C4-2B (cell line): ENCODE data around the gene XAB2.

Experiments used
- H3K27ac ChIP-seq: fragments of 450-650 bp; 2 replicates; pipeline ENCODE4 v1.5.1; 2017
- ZFX ChIP-seq: fragments of 450-650 bp; IDR thresholded peaks from 2 replicates; pipeline ENCODE4 v1.6.1; 2017
- TF ChIP-seq, protein P1 (sequence below): fragments of 450-650 bp; conservative IDR thresholded peaks from 2 replicates; pipeline ENCODE4 v1.5.1; 2017; ENCODE audit warnings: mild to moderate bottlenecking

XAB2 gene

DNA sequence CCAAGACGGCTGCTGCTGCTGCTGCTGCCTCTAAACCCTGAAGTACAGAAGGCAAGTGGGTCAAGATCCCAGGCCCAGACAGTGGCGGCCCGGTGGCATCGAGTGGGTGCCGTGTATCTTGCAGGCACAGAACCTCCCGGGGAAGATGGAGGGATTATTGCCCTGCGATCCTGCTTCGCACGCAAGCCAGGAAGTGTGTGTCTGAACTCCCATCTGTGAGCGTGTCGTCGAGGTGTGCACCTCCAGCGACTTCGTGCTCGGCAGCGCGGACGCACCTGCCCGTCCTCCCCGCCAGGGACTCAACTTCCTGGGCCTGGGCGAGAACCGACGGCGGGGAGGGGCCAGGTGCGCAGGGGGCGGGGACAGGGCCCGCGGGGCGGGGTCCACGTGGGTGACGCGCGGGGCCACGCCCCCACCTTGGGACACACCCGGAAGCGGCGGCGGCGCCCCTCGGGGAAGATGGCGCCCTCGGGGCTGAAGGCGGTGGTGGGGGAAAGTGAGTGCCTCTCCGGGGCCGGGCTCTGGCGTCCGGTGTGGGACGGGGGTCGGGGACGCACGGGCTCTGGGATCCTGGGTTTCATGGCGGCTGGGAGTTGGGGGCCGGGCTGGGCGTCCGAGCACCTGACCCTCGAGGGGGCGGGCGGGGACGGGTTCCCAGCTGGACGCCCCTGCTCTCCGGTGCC, 7.5 kb upstream of the XAB2 start, which contains the start of gene STXBP2:
Gene STXBP2, plus strand, starts transcription at position 420 of the 683 bp plus-strand sequence. Its CDS starts 40 bp downstream, at position 460.
- no peak for TF ChIP-seq ZFX
- TF ChIP-seq, protein P1, sequence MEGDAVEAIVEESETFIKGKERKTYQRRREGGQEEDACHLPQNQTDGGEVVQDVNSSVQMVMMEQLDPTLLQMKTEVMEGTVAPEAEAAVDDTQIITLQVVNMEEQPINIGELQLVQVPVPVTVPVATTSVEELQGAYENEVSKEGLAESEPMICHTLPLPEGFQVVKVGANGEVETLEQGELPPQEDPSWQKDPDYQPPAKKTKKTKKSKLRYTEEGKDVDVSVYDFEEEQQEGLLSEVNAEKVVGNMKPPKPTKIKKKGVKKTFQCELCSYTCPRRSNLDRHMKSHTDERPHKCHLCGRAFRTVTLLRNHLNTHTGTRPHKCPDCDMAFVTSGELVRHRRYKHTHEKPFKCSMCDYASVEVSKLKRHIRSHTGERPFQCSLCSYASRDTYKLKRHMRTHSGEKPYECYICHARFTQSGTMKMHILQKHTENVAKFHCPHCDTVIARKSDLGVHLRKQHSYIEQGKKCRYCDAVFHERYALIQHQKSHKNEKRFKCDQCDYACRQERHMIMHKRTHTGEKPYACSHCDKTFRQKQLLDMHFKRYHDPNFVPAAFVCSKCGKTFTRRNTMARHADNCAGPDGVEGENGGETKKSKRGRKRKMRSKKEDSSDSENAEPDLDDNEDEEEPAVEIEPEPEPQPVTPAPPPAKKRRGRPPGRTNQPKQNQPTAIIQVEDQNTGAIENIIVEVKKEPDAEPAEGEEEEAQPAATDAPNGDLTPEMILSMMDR = no peak
- H3K27ac ChIP-seq = peak within 1 kb of the TSS; percentile 79

DNA sequence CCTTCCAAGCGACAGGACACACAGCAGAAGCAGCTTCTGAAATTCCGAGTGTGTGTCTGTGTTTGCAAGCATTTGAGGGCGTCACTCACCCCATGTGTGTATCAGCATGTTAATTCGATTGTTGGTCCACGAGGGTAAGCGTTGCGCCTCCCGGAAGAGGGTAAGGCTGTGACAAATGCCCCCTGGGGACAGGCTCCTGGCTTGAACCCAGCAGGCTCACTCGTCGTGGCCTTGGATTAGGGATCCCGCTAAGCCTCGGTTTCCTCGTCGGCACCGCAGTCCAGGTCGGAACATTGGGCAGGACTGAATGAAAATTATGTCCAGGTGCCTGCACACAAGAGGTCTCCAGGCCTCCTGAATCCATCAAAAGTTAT, 7.0 kb upstream of the XAB2 start:
- TF ChIP-seq, protein P1 = no peak
- no peak for TF ChIP-seq ZFX

DNA sequence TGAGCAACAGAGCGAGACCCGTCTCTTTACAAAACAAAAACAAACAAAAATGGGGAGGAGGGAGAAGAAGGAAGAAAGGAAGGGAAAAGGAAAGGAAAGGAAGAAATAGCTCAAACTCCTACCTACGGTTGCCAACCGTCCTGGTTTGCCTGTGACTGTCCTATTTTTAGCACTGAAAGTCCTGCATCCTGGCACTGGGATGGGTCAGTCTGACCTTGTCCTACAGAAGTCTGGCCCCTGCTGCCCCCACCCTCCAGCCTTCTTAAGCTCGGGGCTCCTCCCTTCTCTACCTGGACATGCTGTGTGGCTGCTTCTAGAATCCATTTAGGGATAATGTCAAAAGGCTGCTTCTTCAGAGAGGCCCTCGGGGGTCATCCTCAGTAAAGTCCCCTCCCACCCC, 6.3 kb upstream of the XAB2 start:
- no peak overlapping the region for H3K27ac ChIP-seq
- no peak for TF ChIP-seq ZFX
- TF ChIP-seq, protein P1 = no peak

More for the DNA sequence above, 7.0 kb upstream of the XAB2 start:
- peak overlapping the region; percentile 79 for H3K27ac ChIP-seq

DNA sequence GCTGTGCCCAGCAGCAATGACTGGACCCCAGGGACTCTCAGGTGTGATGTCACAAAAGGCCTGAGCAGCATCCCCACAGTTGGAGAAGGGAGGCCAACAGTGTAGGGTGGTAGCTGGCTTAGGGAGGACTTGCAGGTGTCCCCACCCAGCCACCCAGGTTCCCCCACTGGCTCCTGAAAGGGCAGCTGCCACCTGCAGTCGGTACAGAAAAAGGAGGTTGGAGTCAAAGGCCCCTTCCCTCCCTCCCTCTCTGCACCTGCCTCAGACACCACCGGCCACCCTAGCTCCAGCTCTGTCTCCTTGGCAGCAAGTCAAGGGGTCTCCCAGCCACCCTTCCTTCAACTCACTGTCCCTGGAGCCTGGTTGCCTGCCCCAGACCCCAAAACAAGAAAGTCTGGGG, 4.4 kb upstream of the XAB2 start, which contains the start of gene PCP2:
Gene PCP2, minus strand, starts transcription at position 22 of the 400 bp plus-strand sequence. CDS start 262 bp downstream, outside the sequence.
- TF ChIP-seq, protein P1 = no peak
- no peak for TF ChIP-seq ZFX
- no peak within 1 kb of the TSS for H3K27ac ChIP-seq

DNA sequence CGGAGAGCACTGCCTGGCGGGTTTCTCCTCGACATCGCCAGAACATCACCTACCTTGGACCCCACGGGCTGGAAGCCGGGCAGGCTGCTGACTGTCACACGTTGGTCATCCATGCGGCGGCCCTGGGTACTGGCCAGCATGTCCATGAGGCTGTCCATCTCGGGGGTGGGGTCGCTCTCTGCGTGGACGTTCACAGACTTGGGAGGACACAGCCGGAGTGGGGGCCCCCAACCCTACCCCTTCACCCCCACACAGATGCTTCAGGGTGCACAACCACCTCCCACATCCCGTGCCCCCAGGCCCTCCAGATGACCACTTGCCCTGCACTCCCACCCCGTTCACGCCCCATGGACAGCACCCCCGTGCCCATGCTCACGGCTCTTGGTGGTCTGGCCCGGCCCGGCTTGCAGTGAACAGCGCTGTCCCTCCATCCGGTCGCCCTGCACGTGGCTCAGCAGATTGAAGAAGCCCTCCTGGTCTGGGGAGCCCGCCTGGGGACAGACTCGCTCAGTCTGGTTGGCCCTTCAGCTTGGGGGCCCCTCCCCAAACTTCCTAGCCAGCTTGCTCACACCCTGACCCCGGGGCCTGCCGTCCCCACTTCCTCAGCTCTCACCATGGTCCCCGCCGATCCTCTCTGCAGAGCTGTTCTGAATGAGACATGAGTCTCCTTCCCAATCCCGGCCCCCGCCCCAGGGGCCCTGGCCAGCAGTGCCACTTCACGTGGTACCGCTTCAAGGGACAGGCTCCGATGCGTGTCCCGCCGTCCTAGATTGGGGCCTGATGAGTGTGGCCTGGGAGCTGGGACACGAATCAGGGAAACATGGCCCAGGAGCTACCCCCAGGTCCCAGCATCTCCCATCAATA, 3.2 kb upstream of the XAB2 start:
- TF ChIP-seq ZFX = no peak
- TF ChIP-seq, protein P1 = no peak

DNA sequence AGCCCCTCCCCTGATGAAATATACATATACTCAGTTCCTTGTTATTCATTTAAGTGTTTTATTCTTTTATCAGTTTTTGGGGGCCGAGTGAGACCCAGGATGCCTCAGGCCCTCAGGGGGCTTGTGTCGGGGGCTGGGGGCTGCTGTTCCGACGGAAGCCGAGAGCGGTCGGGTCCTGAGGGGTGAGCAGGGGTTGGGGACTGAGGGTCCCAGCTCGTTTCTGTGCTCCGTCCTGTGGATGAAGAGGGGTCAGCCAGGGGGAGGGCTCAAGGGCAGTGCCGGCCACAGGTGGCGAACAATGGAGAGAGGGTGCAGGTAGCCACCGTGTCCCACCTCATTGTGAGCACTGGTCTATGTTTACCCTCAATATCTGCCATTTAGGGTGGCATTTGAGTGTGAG, 2.2 kb upstream of the XAB2 start:
- no peak overlapping the region for H3K27ac ChIP-seq
- no peak for TF ChIP-seq ZFX
- TF ChIP-seq, protein P1 = no peak

More for the DNA sequence above, 3.2 kb upstream of the XAB2 start:
- H3K27ac ChIP-seq = no peak overlapping the region
